Keratinocyte (primary cell): ENCODE measurements around the gene METTL21A. TPM values are rescaled to one million over a fixed set of nuclear protein-coding genes. Genes with fewer than 3 reads are reported as not detected.

ENCODE experiments used
- DNase-seq: peaks from one replicate; pipeline ENCODE4 v3.0.0-alpha.2; 2011; ENCODE audit warnings: low read depth, missing footprints, low spot score
- FAIRE-seq: peaks from 2 replicates; lab custom pipeline; 2011; peaks lifted over from hg19 to GRCh38; lab: Jason Lieb, UNC
- H2AFZ ChIP-seq: 2 replicates; pipeline ENCODE4 v1.6.0; 2012; ENCODE audit warnings: low read length, control low read depth, inconsistent platforms; ENCODE audit not compliant: control insufficient read depth
- H3K27ac ChIP-seq: 2 replicates; pipeline ENCODE4 v1.5.1; 2011; ENCODE audit warnings: low read length; ENCODE audit not compliant: control insufficient read depth, insufficient read depth
- H3K27me3 ChIP-seq: 3 replicates; pipeline ENCODE4 v1.6.0; 2011; ENCODE audit warnings: low read length; ENCODE audit not compliant: control insufficient read depth, insufficient read depth; ENCODE audit errors: extremely low read depth
- H3K36me3 ChIP-seq, 2 experiments: 2 replicates in 1 of 2; 3 replicates in 1 of 2; pipeline ENCODE4 v1.5.1; 2011; ENCODE audit warnings: low read length in 2 of 2, mild to moderate bottlenecking in 1 of 2; ENCODE audit not compliant: control insufficient read depth in 2 of 2, insufficient read depth in 2 of 2; ENCODE audit errors: extremely low read depth in 1 of 2
- H3K4me1 ChIP-seq: 3 replicates; pipeline ENCODE4 v1.5.1; 2011; ENCODE audit warnings: low read length; ENCODE audit not compliant: control insufficient read depth, insufficient read depth; ENCODE audit errors: extremely low read depth
- H3K4me2 ChIP-seq: 3 replicates; pipeline ENCODE4 v1.6.0; 2011; ENCODE audit warnings: low read depth, low read length; ENCODE audit not compliant: control insufficient read depth, insufficient read depth; ENCODE audit errors: extremely low read depth
- H3K4me3 ChIP-seq, 3 experiments: fragments of 200-600 bp in 1 of 3; sonication (generic) in 1 of 3; 2 replicates in 2 of 3; 3 replicates in 1 of 3; pipeline ENCODE4 v1.5.1; 2011 to 2016; ENCODE audit warnings: low read length in 3 of 3, mild to moderate bottlenecking in 3 of 3, control low read depth in 2 of 3, inconsistent platforms in 1 of 3, low read depth in 1 of 3, mixed read lengths in 1 of 3, mixed run types in 1 of 3, moderate library complexity in 1 of 3; ENCODE audit not compliant: control insufficient read depth in 2 of 3, insufficient read depth in 2 of 3; ENCODE audit errors: extremely low read depth in 1 of 3
- H3K79me2 ChIP-seq: 2 replicates; pipeline ENCODE4 v1.6.0; 2012; ENCODE audit warnings: low read length; ENCODE audit not compliant: control insufficient read depth, insufficient read depth
- H3K9ac ChIP-seq: 3 replicates; pipeline ENCODE4 v1.6.0; 2011; ENCODE audit warnings: low read length; ENCODE audit not compliant: control insufficient read depth, insufficient read depth; ENCODE audit errors: extremely low read depth
- H3K9me1 ChIP-seq: 3 replicates; pipeline ENCODE4 v1.6.0; 2011; ENCODE audit warnings: low read length; ENCODE audit not compliant: control insufficient read depth, insufficient read depth; ENCODE audit errors: extremely low read depth
- H3K9me3 ChIP-seq: 2 replicates; pipeline ENCODE4 v1.5.1; 2012; ENCODE audit warnings: low read depth, low read length; ENCODE audit not compliant: control insufficient read depth
- H4K20me1 ChIP-seq: 3 replicates; pipeline ENCODE4 v1.6.0; 2011; ENCODE audit warnings: low read length; ENCODE audit not compliant: control insufficient read depth, insufficient read depth; ENCODE audit errors: extremely low read depth
- EZH2 ChIP-seq: IDR thresholded peaks from one replicate; pipeline ENCODE4 v1.6.1; 2012; ENCODE audit warnings: inconsistent platforms, mild to moderate bottlenecking, low read length, moderate library complexity
- dilution Hi-C: fragments of 300-500 bp; cut with MboI; formaldehyde crosslinking; loops from one replicate; pipeline ENCODE4 v1.7.0; 2020; ENCODE audit warnings: low sequenced_read_pairs; ENCODE audit not compliant: extremely low pct_ligation_motif_present
- polyA plus RNA-seq, 5 experiments: library from polyadenylated mRNA; depleted of rRNA in 3 of 5; stranded (reverse) in 3 of 5; stranded (forward) in 1 of 5; unstranded in 1 of 5; fragments of >200 nt; gene quantifications; 1 replicate in 1 of 5; 2 replicates in 3 of 5; 3 replicates in 1 of 5; pipeline versions ENCODE4 v1.2.1 to v1.2.3, GENCODE V29; 2011 to 2012; ENCODE audit warnings: missing spikeins in 2 of 5, low read depth in 1 of 5, low replicate concordance in 1 of 5
- TF ChIP-seq, protein P1 (sequence below), 3 experiments: IDR thresholded peaks in 1 of 3; conservative IDR thresholded peaks in 1 of 3; optimal IDR thresholded peaks in 1 of 3; 2 replicates in 2 of 3; 3 replicates in 1 of 3; pipeline versions ENCODE3 to v1.5.1; 2011; ENCODE audit warnings: low read length in 3 of 3, mild to moderate bottlenecking in 3 of 3, moderate library complexity in 2 of 3, control low read depth in 1 of 3, inconsistent platforms in 1 of 3; ENCODE audit not compliant: insufficient read depth in 2 of 3; ENCODE audit errors: extremely low read depth in 1 of 3

METTL21A gene
- polyA plus RNA-seq, 1 donor (not counting 4 experiments of a cell fraction or from before 2014, with no cell fraction given), result 10.1 TPM

DNA sequence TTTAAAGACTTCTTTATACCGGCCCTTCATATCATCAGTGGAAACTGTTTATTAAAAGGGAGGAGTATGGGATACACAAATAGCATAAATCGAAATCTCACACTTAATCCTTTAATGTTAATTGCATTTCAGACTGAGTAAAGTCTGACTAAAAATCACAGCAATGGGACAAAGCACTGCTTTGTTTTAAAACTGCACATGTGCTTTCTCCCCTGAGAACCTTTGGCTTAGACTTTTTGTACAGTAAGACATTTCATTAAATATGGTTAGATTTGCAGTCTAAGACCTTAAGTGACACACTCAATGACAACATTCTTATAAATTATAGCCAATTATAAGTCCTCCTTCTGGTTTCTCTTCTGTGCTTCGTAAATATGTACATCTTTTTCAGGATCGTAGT is 12.5 kb downstream of the METTL21A start:
- Histone ChIP-seq H3K79me2 (no peaks in the 10 kb centered on the region), H2AFZ (no peak overlapping the region), H3K27me3 (no peaks in the 10 kb centered on the region), H3K4me1 (peaks cover 11% of the 10 kb centered on the region), H3K27ac (no peak overlapping the region), H3K4me2 (no peak overlapping the region), H3K9me1 (no peaks in the 10 kb centered on the region), H4K20me1 (no peaks in the 10 kb centered on the region), H3K9me3 (no peaks in the 10 kb centered on the region), H3K36me3 (no peaks in the 10 kb centered on the region), H3K4me3 (no peak overlapping the region), H3K9ac (no peak overlapping the region)
- FAIRE-seq (no peak), DNase-seq (no peak)
- TF ChIP-seq, protein P1, sequence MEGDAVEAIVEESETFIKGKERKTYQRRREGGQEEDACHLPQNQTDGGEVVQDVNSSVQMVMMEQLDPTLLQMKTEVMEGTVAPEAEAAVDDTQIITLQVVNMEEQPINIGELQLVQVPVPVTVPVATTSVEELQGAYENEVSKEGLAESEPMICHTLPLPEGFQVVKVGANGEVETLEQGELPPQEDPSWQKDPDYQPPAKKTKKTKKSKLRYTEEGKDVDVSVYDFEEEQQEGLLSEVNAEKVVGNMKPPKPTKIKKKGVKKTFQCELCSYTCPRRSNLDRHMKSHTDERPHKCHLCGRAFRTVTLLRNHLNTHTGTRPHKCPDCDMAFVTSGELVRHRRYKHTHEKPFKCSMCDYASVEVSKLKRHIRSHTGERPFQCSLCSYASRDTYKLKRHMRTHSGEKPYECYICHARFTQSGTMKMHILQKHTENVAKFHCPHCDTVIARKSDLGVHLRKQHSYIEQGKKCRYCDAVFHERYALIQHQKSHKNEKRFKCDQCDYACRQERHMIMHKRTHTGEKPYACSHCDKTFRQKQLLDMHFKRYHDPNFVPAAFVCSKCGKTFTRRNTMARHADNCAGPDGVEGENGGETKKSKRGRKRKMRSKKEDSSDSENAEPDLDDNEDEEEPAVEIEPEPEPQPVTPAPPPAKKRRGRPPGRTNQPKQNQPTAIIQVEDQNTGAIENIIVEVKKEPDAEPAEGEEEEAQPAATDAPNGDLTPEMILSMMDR (optimal IDR thresholded peaks at IDR 0.05 in 1 of 3, IDR thresholded peaks at IDR 0.05 in 1 of 3, conservative IDR thresholded peaks at IDR 0.05 in 1 of 3; ENCODE audit: extremely low read depth in 1 of 3, insufficient read depth in 2 of 3, low read length in 3 of 3), result no peak
- no peak for TF ChIP-seq EZH2
- dilution Hi-C loops, result no loop called here

DNA sequence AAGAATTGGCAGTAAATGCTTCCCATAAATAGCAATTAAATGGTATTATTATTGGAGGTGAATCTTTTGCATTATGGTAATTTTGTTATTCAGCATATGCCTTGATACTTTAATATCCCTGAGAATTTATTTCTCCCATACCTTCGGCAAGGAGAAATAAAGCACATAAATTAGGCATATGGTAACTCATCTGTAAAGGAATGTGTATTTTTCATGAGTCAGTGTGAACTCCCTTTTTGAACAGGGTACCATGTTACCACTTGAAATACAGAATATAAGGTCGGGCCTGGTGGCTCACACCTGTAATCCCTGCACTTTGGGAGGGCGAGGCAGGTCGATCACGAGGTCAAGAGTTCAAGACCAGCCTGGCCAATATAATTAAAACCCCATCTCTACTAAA is 18.4 kb downstream of the METTL21A start:
- dilution Hi-C loops, result no loop called here

More for the DNA sequence above, 18.4 kb downstream of the METTL21A start:
- no peak overlapping the region for H3K4me3 ChIP-seq
- no peak for DNase-seq
- no peak overlapping the region for H3K4me2 ChIP-seq
- no peaks in the 10 kb centered on the region for H3K79me2 ChIP-seq
- no peak overlapping the region for H3K9ac ChIP-seq
- H4K20me1 ChIP-seq, result no peaks in the 10 kb centered on the region
- H3K27ac ChIP-seq, result no peak overlapping the region
- H3K9me3 ChIP-seq, result no peaks in the 10 kb centered on the region
- no peak for FAIRE-seq
- H3K36me3 ChIP-seq, result peaks cover 0 to 4% of the 10 kb centered on the region in 2 experiments
- no peak overlapping the region for H2AFZ ChIP-seq
- no peak for TF ChIP-seq EZH2
- TF ChIP-seq, protein P1 (optimal IDR thresholded peaks at IDR 0.05 in 1 of 3, IDR thresholded peaks at IDR 0.05 in 1 of 3, conservative IDR thresholded peaks at IDR 0.05 in 1 of 3; ENCODE audit: extremely low read depth in 1 of 3, insufficient read depth in 2 of 3, low read length in 3 of 3), result no peak
- no peaks in the 10 kb centered on the region for H3K4me1 ChIP-seq
- no peaks in the 10 kb centered on the region for H3K9me1 ChIP-seq
- no peaks in the 10 kb centered on the region for H3K27me3 ChIP-seq
